Dendritic cell treated with granulocyte-macrophage colony-stimulating factor and Interleukin-4, amounts not matched to agents 40 ng/mL and 50 ng/mL, for 4 days (primary cell): Measurements from ENCODE around the gene INHBE.

Experiments used
- H3K27ac Mint-ChIP-seq: one replicate; pipeline ENCODE4 v1.8.0; 2022; ENCODE audit warnings: mild to moderate bottlenecking, mixed read lengths
- H3K27me3 Mint-ChIP-seq: one replicate; pipeline ENCODE4 v1.8.0; 2022; ENCODE audit warnings: mild to moderate bottlenecking, mixed read lengths
- H3K36me3 Mint-ChIP-seq: one replicate; pipeline ENCODE4 v1.8.0; 2022; ENCODE audit warnings: low read depth, mixed read lengths
- H3K4me1 Mint-ChIP-seq: one replicate; pipeline ENCODE4 v1.8.0; 2022; ENCODE audit warnings: low read depth, mixed read lengths
- H3K4me3 Mint-ChIP-seq: one replicate; pipeline ENCODE4 v1.8.0; 2022; ENCODE audit warnings: mild to moderate bottlenecking, moderate library complexity, mixed read lengths
- H3K9me3 Mint-ChIP-seq: one replicate; pipeline ENCODE4 v1.8.0; 2022; ENCODE audit warnings: mixed read lengths
- intact Hi-C: fragments of 100-400 bp; cut with micrococcal nuclease; formaldehyde crosslinking; loops from one replicate; pipeline ENCODE4 v1.15.0; 2022

Gene INHBE

GRCh38 chr12:57461276-57461916 lies 6.3 kb downstream of the INHBE start:
- Mint-ChIP-seq H3K27ac (peak overlapping the region; percentile 74), H3K4me3 (peak overlapping the region; percentile 85), H3K27me3 (peaks cover 39% of the 10 kb centered on the region), H3K36me3 (no peaks in the 10 kb centered on the region), H3K4me1 (peaks cover 68% of the 10 kb centered on the region), H3K9me3 (no peaks in the 10 kb centered on the region)
- intact Hi-C loops: no loop called here

- no peaks in the 10 kb centered on the region for H3K9me3 Mint-ChIP-seq
- H3K4me3 Mint-ChIP-seq: peak overlapping the region; percentile 85
- H3K4me1 Mint-ChIP-seq: peaks cover 68% of the 10 kb centered on the region
- intact Hi-C loops: no loop called here
- H3K27ac Mint-ChIP-seq: peak overlapping the region; percentile 74
- H3K27me3 Mint-ChIP-seq: peaks cover 37% of the 10 kb centered on the region
- H3K36me3 Mint-ChIP-seq: no peaks in the 10 kb centered on the region
Measured at GRCh38 chr12:57461917-57462250, 6.8 kb downstream of the INHBE start.

GRCh38 chr12:57462251-57462911 lies 7.3 kb downstream of the INHBE start:
- H3K4me1 Mint-ChIP-seq: peaks cover 72% of the 10 kb centered on the region
- peak overlapping the region; percentile 85 for H3K4me3 Mint-ChIP-seq
- intact Hi-C loops: no loop called here
- no peaks in the 10 kb centered on the region for H3K9me3 Mint-ChIP-seq
- H3K27ac Mint-ChIP-seq: peak overlapping the region; percentile 74
- H3K36me3 Mint-ChIP-seq: peaks cover 5% of the 10 kb centered on the region
- peaks cover 37% of the 10 kb centered on the region for H3K27me3 Mint-ChIP-seq

GRCh38 chr12:57462912-57463253 lies 7.8 kb downstream of the INHBE start:
- intact Hi-C loops: no loop called here
- H3K27ac Mint-ChIP-seq: peak overlapping the region; percentile 74
- H3K36me3 Mint-ChIP-seq: peaks cover 10% of the 10 kb centered on the region
- peak overlapping the region; percentile 85 for H3K4me3 Mint-ChIP-seq
- H3K27me3 Mint-ChIP-seq: peaks cover 37% of the 10 kb centered on the region
- no peaks in the 10 kb centered on the region for H3K9me3 Mint-ChIP-seq
- peaks cover 75% of the 10 kb centered on the region for H3K4me1 Mint-ChIP-seq

- H3K36me3 Mint-ChIP-seq: peaks cover 27% of the 10 kb centered on the region
- no peak overlapping the region for H3K27ac Mint-ChIP-seq
- intact Hi-C loops: no loop called here
- peaks cover 37% of the 10 kb centered on the region for H3K27me3 Mint-ChIP-seq
- H3K4me1 Mint-ChIP-seq: peaks cover 74% of the 10 kb centered on the region
- no peak overlapping the region for H3K4me3 Mint-ChIP-seq
- H3K9me3 Mint-ChIP-seq: no peaks in the 10 kb centered on the region
Measured at GRCh38 chr12:57464569-57464968, 9.5 kb downstream of the INHBE start.

GRCh38 chr12:57465030-57465746 lies 10.1 kb downstream of the INHBE start:
- Mint-ChIP-seq H3K27ac (peak overlapping the region; percentile 2), H3K27me3 (peaks cover 33% of the 10 kb centered on the region), H3K9me3 (no peaks in the 10 kb centered on the region), H3K36me3 (peaks cover 33% of the 10 kb centered on the region), H3K4me3 (no peak overlapping the region), H3K4me1 (peaks cover 69% of the 10 kb centered on the region)
- intact Hi-C loops: no loop called here

GRCh38 chr12:57465747-57466505 lies 10.8 kb downstream of the INHBE start:
- H3K27ac Mint-ChIP-seq: peak overlapping the region; percentile 2

GRCh38 chr12:57467212-57467874 lies 12.2 kb downstream of the INHBE start:
- Mint-ChIP-seq H3K27me3 (peaks cover 14% of the 10 kb centered on the region), H3K9me3 (no peaks in the 10 kb centered on the region), H3K4me1 (peaks cover 65% of the 10 kb centered on the region), H3K27ac (no peak overlapping the region), H3K4me3 (no peak overlapping the region), H3K36me3 (peaks cover 55% of the 10 kb centered on the region)
- intact Hi-C loops: no loop called here

More at GRCh38 chr12:57465747-57466505, 10.8 kb downstream of the INHBE start:
- H3K27me3 Mint-ChIP-seq: peaks cover 26% of the 10 kb centered on the region
- H3K4me3 Mint-ChIP-seq: no peak overlapping the region
- peaks cover 63% of the 10 kb centered on the region for H3K4me1 Mint-ChIP-seq
- intact Hi-C loops: no loop called here
- no peaks in the 10 kb centered on the region for H3K9me3 Mint-ChIP-seq
- peaks cover 40% of the 10 kb centered on the region for H3K36me3 Mint-ChIP-seq

GRCh38 chr12:57467915-57468314 lies 12.8 kb downstream of the INHBE start:
- H3K9me3 Mint-ChIP-seq: no peaks in the 10 kb centered on the region
- no peak overlapping the region for H3K27ac Mint-ChIP-seq
- H3K27me3 Mint-ChIP-seq: peaks cover 14% of the 10 kb centered on the region
- intact Hi-C loops: no loop called here
- no peak overlapping the region for H3K4me3 Mint-ChIP-seq
- H3K4me1 Mint-ChIP-seq: peaks cover 59% of the 10 kb centered on the region
- H3K36me3 Mint-ChIP-seq: peaks cover 60% of the 10 kb centered on the region

- no peak overlapping the region for H3K4me3 Mint-ChIP-seq
- H3K27ac Mint-ChIP-seq: no peak overlapping the region
- H3K36me3 Mint-ChIP-seq: peaks cover 76% of the 10 kb centered on the region
- peaks cover 12% of the 10 kb centered on the region for H3K27me3 Mint-ChIP-seq
- peaks cover 59% of the 10 kb centered on the region for H3K4me1 Mint-ChIP-seq
- no peaks in the 10 kb centered on the region for H3K9me3 Mint-ChIP-seq
- intact Hi-C loops: no loop called here
Measured at GRCh38 chr12:57469296-57470164, 14.4 kb downstream of the INHBE start.

- H3K27ac Mint-ChIP-seq: no peak overlapping the region
- no peak overlapping the region for H3K4me3 Mint-ChIP-seq
- intact Hi-C loops: no loop called here
- peaks cover 85% of the 10 kb centered on the region for H3K36me3 Mint-ChIP-seq
- peaks cover 4% of the 10 kb centered on the region for H3K27me3 Mint-ChIP-seq
- no peaks in the 10 kb centered on the region for H3K9me3 Mint-ChIP-seq
- H3K4me1 Mint-ChIP-seq: peaks cover 60% of the 10 kb centered on the region
Measured at GRCh38 chr12:57470286-57470969, 15.3 kb downstream of the INHBE start.

- Mint-ChIP-seq H3K27me3 (no peaks in the 10 kb centered on the region), H3K9me3 (no peaks in the 10 kb centered on the region), H3K36me3 (peaks cover 92% of the 10 kb centered on the region), H3K4me1 (peaks cover 60% of the 10 kb centered on the region), H3K4me3 (no peak overlapping the region), H3K27ac (peak overlapping the region; percentile 23)
- intact Hi-C loops: no loop called here
Measured at GRCh38 chr12:57470970-57471656, 16.0 kb downstream of the INHBE start.
